GM10266 (cell line): ENCODE results near the gene THRAP3.

Experiments used
- DNase-seq: peaks from one replicate; pipeline ENCODE4 v3.0.0; 2012; ENCODE audit errors: extremely low spot score
- TF ChIP-seq, protein P1 (sequence below): IDR thresholded peaks from 2 replicates; pipeline ENCODE4 v1.5.1; 2012; ENCODE audit warnings: mild to moderate bottlenecking, low read depth; ENCODE audit not compliant: control insufficient read depth, insufficient read depth; ENCODE audit errors: missing control alignments

Gene THRAP3

DNA sequence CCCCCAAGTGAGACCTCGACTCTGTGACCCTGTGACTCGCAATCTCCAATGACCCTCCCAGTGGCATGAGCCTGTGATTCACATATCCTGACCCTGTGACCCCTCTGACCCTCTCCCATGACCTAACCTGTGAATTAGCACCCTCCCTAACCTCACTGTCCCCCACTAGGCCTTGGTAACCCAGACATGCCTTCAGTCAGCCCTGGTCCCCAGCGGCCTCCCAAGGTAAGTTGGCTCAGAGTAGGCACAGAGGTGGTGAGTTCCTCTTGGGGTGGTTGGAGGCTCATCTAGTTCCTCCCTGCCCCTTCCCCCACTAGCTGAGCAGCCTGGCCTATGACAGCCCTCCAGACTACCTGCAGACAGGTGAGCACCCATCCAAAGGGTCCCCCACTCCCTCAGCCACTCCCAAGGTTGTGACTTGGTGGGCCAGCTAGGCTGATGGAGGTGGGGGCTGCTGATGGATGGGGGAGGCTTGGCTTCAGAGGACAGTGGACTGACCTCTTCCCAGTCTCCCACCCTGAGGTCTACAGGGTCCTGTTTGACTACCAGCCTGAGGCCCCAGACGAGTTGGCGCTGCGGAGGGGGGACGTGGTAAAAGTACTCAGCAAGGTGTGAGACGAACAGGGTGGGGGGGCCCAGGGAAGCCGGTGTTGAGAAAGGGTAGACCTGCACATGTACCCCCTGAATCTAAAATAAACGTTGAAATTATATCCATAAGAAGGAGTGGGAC, 83.5 kb downstream of the THRAP3 start:
- TF ChIP-seq, protein P1, sequence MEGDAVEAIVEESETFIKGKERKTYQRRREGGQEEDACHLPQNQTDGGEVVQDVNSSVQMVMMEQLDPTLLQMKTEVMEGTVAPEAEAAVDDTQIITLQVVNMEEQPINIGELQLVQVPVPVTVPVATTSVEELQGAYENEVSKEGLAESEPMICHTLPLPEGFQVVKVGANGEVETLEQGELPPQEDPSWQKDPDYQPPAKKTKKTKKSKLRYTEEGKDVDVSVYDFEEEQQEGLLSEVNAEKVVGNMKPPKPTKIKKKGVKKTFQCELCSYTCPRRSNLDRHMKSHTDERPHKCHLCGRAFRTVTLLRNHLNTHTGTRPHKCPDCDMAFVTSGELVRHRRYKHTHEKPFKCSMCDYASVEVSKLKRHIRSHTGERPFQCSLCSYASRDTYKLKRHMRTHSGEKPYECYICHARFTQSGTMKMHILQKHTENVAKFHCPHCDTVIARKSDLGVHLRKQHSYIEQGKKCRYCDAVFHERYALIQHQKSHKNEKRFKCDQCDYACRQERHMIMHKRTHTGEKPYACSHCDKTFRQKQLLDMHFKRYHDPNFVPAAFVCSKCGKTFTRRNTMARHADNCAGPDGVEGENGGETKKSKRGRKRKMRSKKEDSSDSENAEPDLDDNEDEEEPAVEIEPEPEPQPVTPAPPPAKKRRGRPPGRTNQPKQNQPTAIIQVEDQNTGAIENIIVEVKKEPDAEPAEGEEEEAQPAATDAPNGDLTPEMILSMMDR, result no peak
- DNase-seq, result no peak

DNA sequence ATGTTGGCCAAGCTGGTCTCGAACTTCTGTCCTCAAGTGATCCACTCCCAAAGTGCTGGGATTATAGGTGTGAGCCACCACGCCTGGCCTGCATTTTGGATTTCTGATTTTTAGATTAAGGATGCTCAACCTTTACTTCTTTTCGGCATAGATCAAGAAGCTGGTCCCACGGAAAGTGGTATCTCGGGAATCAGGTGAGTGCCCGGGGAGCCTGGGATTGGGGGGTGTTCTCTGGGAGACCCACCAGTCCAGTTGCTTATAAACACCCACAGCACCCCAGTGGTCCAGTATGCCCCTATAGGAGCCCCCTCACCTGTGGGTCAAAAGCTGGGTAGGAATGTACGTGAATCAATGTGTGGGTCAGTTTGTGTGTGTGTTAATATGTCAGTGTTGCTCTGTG, 85.2 kb downstream of the THRAP3 start:
- TF ChIP-seq, protein P1, result no peak
- no peak for DNase-seq

DNA sequence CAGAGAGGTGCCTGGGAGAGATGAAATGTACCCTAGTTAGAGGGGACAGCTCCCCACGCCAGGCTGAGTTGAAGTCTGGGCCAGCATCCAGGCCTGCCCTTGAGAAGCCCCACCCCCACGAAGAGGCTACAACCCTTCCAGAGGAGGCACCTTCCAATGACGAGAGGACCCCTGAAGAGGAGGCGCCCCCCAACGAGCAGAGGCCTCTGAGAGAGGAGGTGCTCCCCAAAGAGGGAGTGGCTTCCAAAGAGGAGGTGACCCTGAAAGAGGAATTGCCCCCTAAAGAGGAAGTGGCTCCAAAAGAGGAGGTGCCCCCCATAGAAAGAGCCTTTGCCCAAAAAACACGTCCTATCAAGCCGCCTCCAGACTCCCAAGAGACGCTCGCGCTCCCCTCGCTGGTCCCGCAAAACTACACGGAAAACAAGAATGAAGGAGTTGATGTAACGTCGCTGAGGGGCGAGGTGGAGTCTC, 96.1 kb downstream of the THRAP3 start:
- TF ChIP-seq, protein P1, result no peak
- DNase-seq, result peak; percentile 41

DNA sequence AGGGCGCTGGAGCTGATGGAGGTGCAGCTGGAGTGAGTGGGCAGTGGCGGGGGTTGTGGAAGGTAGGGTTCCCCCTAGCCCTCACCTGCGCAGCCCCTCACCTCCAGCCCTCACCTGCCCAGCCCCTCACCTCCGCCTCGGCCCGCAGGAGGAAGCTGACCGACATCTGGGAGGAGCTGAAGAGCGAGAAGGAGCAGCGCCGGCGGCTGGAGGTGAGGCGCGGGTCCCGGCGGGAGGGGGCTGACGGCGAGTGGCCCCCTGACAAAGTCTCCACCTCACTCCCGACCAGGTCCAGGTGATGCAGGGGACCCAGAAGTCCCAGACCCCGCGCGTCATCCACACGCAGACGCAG, 96.5 kb downstream of the THRAP3 start:
- TF ChIP-seq, protein P1, result no peak
- no peak for DNase-seq

DNA sequence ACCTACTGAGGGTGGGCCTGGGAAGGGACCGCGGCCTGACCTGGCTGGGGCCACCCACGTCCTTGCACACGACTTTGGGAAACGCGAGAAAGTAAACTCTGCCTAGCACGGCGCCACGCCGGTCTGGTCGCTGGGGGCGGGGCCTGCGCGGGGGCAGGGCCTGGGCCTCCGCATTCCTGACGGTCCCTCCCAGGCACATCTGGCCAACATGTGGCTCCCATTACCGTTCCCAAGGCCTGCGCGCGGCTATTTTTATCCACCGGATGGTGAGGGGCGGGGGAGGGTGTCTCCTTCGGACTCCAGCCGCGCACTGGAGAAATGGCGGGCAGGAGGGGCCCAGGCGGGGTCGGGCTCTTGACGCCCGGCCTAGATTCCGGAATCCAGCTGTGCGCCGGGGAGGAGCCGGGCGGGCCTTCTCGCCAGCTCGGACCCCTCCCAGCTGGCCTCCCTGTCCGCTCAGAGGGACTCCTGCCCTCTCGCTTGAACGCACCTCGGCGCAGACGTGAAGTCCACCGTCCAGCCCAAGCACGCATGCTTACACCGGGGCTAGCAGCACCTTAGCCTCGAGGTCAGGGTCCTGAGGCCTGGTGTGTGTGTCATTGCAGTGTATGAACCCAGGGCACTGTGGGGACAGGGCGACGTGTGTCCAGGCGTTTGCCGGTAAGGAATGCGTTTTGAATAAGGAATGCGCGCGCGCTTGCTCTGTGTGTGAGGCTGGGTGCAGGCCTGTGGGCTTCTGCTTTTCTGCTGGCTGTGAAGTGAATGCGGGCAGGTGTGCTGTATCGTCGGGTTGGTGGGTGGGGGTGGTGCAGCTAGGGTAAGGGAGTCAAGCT, 97.1 kb downstream of the THRAP3 start:
- TF ChIP-seq, protein P1, result no peak
- DNase-seq, result peak; percentile 56

DNA sequence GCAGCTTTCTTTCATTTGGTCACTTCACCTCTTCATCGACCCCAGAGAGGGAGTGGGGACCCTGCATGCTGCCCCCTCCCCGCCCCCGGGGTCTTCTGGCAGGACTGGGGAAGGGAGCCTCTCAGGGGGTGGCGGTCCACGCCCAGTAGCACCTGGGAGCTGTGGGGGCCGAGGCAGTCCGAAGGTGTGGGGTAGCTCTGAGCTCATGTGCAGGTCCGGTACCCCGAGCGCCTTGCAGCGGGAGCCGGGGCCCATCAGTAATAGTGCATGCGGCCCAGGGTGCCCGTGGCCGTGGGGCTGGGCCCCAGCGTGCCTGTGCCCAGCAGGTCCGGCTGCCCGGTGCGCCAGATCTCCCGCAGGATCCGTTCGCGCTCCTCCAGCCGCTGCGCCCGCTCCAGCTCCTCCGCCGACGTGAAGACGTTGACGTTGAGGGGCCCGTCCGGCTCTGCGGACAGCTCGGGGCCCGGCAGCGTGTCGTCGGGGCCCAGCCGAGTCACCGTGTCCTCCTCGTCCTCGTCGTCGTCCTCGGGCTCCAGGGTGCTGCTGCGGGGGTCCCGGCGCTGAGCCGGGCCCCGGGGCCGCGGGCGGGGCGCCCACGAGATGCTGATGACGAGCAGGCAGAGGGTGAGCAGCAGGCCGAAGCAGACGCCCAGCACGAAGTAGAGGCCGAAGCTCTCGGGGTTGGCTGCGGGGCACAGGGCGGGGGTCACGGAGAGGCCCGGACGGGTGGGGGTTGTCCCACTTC, 98.0 kb downstream of the THRAP3 start:
- peak; percentile 31 for DNase-seq
- TF ChIP-seq, protein P1, result no peak
